MM.1S (cell line): ENCODE data around the gene TNFRSF14.

ENCODE experiments used
- DNase-seq: peaks from one replicate; pipeline ENCODE4 v3.0.0-alpha.2; 2015
- H2AFZ ChIP-seq: fragments of 300-600 bp; sonication (generic); 2 replicates; pipeline ENCODE4 v1.6.0; 2016; ENCODE audit warnings: antibody characterized with exemption, low read length
- H3F3A ChIP-seq: fragments of 300-600 bp; sonication (generic); 2 replicates; pipeline ENCODE4 v1.6.1; 2016; ENCODE audit warnings: mild to moderate bottlenecking, antibody characterized with exemption, low read length, moderate library complexity, mixed read lengths; ENCODE audit not compliant: insufficient read depth
- H3K27ac ChIP-seq: fragments of 300-600 bp; sonication (generic); 2 replicates; pipeline ENCODE4 v1.5.1; 2016; ENCODE audit warnings: mild to moderate bottlenecking, low read length
- H3K27me3 ChIP-seq: fragments of 300-600 bp; sonication (generic); replicated peaks from 2 replicates; pipeline ENCODE4 v1.6.0; 2016; ENCODE audit warnings: low read length; ENCODE audit not compliant: insufficient read depth
- H3K36me3 ChIP-seq: fragments of 300-600 bp; sonication (generic); replicated peaks from 2 replicates; pipeline ENCODE4 v1.6.1; 2016; ENCODE audit warnings: mild to moderate bottlenecking, low read length, mixed read lengths; ENCODE audit not compliant: insufficient read depth
- H3K4me1 ChIP-seq: fragments of 300-600 bp; sonication (generic); 2 replicates; pipeline ENCODE4 v1.6.1; 2016; ENCODE audit warnings: low read length, mixed read lengths
- H3K4me2 ChIP-seq: fragments of 300-600 bp; sonication (generic); 2 replicates; pipeline ENCODE4 v1.6.0; 2016; ENCODE audit warnings: low read depth, low read length
- H3K4me3 ChIP-seq: fragments of 300-600 bp; sonication (generic); 2 replicates; pipeline ENCODE4 v1.5.1; 2016; ENCODE audit warnings: low read length, mixed read lengths
- H3K79me2 ChIP-seq: fragments of 300-600 bp; sonication (generic); 2 replicates; pipeline ENCODE4 v1.6.1; 2016; ENCODE audit warnings: mixed run types, low read length, mixed read lengths
- H3K9ac ChIP-seq: fragments of 300-600 bp; sonication (generic); 2 replicates; pipeline ENCODE4 v1.6.1; 2016; ENCODE audit warnings: low read length, mixed read lengths
- H3K9me2 ChIP-seq: fragments of 300-600 bp; sonication (generic); replicated peaks from 2 replicates; pipeline ENCODE4 v1.6.1; 2016; ENCODE audit warnings: mild to moderate bottlenecking, low read length, mixed read lengths; ENCODE audit not compliant: insufficient read depth
- H3K9me3 ChIP-seq: fragments of 300-600 bp; sonication (generic); replicated peaks from 2 replicates; pipeline ENCODE4 v1.6.1; 2016; ENCODE audit warnings: mild to moderate bottlenecking, low read length, mixed read lengths; ENCODE audit not compliant: insufficient read depth
- H4K20me1 ChIP-seq: fragments of 300-600 bp; sonication (generic); 2 replicates; pipeline ENCODE4 v1.6.1; 2016; ENCODE audit warnings: mild to moderate bottlenecking, low read length, moderate library complexity, mixed read lengths; ENCODE audit not compliant: insufficient read depth
- CTCF ChIP-seq: fragments of 300-600 bp; sonication (generic); IDR thresholded peaks from 2 replicates; pipeline ENCODE4 v1.5.1; 2016; ENCODE audit warnings: antibody characterized with exemption, low read length, mixed read lengths
- EZH2 ChIP-seq: fragments of 300-600 bp; sonication (generic); optimal IDR thresholded peaks from 2 replicates; pipeline ENCODE3; 2017; ENCODE audit warnings: low read depth, mild to moderate bottlenecking, antibody characterized with exemption, low read length, mixed read lengths
- EZH2phosphoT487 ChIP-seq: fragments of 300-600 bp; sonication (generic); IDR thresholded peaks from 2 replicates; pipeline ENCODE4 v1.6.1; 2018; ENCODE audit warnings: antibody characterized with exemption, low read length

TNFRSF14 gene

GRCh38 chr1:2544093-2544874, 11.9 kb upstream of the TNFRSF14 start:
- Histone ChIP-seq H3K9me2 (no peaks in the 10 kb centered on the region), H3K9me3 (no peaks in the 10 kb centered on the region), H4K20me1 (no peaks in the 10 kb centered on the region), H2AFZ (no peak overlapping the region), H3K79me2 (0 out of 2 replicates have a peak, but pooled peaks cover 3% of the 10 kb centered on the region), H3F3A (peaks cover 36% of the 10 kb centered on the region), H3K36me3 (no peaks in the 10 kb centered on the region), H3K4me3 (no peak overlapping the region), H3K27ac (no peak overlapping the region), H3K9ac (no peak overlapping the region), H3K4me1 (peaks cover 30% of the 10 kb centered on the region), H3K4me2 (no peak overlapping the region), H3K27me3 (no peaks in the 10 kb centered on the region)
- no peak for DNase-seq
- TF ChIP-seq EZH2 (no peak), CTCF (no peak), EZH2phosphoT487 (no peak)

- Histone ChIP-seq H3K4me3 (peak overlapping the region; percentile 57; the same call in 1 of the 2 replicates), H3K36me3 (no peaks in the 10 kb centered on the region), H2AFZ (no peak overlapping the region), H3K4me2 (peak overlapping the region; percentile 99; the same call in 1 of the 2 replicates), H3K9ac (peak overlapping the region; percentile 66; the same call in 1 of the 2 replicates), H3K27ac (no peak overlapping the region), H3K4me1 (peaks cover 31% of the 10 kb centered on the region), H3K27me3 (no peaks in the 10 kb centered on the region), H3K9me2 (no peaks in the 10 kb centered on the region), H3F3A (peaks cover 36% of the 10 kb centered on the region), H3K79me2 (0 out of 2 replicates have a peak, but pooled peaks cover 3% of the 10 kb centered on the region), H4K20me1 (no peaks in the 10 kb centered on the region), H3K9me3 (no peaks in the 10 kb centered on the region)
- TF ChIP-seq EZH2phosphoT487: no peak
- TF ChIP-seq EZH2: no peak
- TF ChIP-seq CTCF: no peak
- DNase-seq: no peak
Observed at GRCh38 chr1:2544875-2545640, 11.1 kb upstream of the TNFRSF14 start.

DNA sequence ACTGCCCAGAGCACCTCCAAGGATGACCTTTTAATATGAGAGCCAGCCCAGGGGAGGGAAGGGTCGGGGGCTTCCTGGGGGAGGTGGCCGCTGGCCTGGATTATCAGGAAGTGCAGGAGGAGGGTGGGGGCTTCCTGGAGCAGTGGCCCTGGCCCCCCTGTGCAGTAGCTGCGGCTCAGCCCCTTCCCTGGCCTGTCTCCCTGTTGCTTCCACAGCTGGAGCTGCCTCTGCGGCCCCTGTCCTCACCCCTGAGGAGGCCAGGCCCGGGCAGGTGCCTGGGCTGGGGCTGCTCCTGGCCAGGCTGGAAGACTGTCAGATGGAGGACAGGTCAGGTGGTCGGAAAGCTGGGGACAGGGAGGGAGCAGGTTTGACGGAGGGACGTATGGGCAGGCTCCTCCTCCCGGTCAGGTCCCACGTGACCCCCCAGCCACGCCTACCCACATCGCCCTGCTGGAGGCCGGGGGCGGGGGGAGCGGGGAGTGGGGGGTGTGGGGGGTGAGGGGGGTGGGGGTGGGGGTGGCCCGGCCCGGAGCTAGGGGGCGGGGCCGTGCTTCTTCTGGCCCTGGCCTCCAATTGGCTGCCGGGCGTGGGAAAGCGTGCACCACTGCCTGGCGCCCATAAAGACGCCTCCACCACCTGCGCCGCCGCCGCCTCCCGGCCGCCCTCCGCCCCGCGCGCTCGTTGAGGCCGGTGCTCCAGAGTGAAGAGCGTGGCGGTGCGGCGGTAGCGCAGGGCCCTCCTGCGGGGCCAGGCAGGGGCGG, 10.2 kb upstream of the TNFRSF14 start:
- 0 out of 2 replicates have a peak, but pooled peaks cover 3% of the 10 kb centered on the region for H3K79me2 ChIP-seq
- peaks cover 31% of the 10 kb centered on the region for H3K4me1 ChIP-seq
- DNase-seq: peak; percentile 93
- H3K27me3 ChIP-seq: no peaks in the 10 kb centered on the region
- H2AFZ ChIP-seq: peak overlapping the region; percentile 77
- no peaks in the 10 kb centered on the region for H3K9me2 ChIP-seq
- H4K20me1 ChIP-seq: no peaks in the 10 kb centered on the region
- H3K9me3 ChIP-seq: no peaks in the 10 kb centered on the region
- H3K4me3 ChIP-seq: peak overlapping the region; percentile 73
- H3K36me3 ChIP-seq: no peaks in the 10 kb centered on the region
- TF ChIP-seq CTCF (no peak), EZH2phosphoT487 (no peak), EZH2 (no peak)
- peak overlapping the region; percentile 98 for H3K27ac ChIP-seq
- peak overlapping the region; percentile 88 for H3K9ac ChIP-seq
- H3K4me2 ChIP-seq: peak overlapping the region; percentile 100
- H3F3A ChIP-seq: peaks cover 36% of the 10 kb centered on the region
